Stimulated activated CD8-positive, alpha-beta memory T cell treated with anti-CD3 and anti-CD28 coated beads, Interleukin-15, amount 100 ng/mL, for 1 hour (primary cell): ENCODE results near the gene SLC27A5.

Experiments used
- DNase-seq: peaks from one replicate; pipeline ENCODE4 v3.0.0-alpha.2; 2020; ENCODE audit warnings: low read depth

SLC27A5 gene, protein sequence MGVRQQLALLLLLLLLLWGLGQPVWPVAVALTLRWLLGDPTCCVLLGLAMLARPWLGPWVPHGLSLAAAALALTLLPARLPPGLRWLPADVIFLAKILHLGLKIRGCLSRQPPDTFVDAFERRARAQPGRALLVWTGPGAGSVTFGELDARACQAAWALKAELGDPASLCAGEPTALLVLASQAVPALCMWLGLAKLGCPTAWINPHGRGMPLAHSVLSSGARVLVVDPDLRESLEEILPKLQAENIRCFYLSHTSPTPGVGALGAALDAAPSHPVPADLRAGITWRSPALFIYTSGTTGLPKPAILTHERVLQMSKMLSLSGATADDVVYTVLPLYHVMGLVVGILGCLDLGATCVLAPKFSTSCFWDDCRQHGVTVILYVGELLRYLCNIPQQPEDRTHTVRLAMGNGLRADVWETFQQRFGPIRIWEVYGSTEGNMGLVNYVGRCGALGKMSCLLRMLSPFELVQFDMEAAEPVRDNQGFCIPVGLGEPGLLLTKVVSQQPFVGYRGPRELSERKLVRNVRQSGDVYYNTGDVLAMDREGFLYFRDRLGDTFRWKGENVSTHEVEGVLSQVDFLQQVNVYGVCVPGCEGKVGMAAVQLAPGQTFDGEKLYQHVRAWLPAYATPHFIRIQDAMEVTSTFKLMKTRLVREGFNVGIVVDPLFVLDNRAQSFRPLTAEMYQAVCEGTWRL

GRCh38 chr19:58511353-58512208, at the start of gene SLC27A5:
Gene SLC27A5 (minus strand): TSS chr19:58511992. CDS start chr19:58511955, 37 bp downstream.
- DNase-seq: no peak

DNA sequence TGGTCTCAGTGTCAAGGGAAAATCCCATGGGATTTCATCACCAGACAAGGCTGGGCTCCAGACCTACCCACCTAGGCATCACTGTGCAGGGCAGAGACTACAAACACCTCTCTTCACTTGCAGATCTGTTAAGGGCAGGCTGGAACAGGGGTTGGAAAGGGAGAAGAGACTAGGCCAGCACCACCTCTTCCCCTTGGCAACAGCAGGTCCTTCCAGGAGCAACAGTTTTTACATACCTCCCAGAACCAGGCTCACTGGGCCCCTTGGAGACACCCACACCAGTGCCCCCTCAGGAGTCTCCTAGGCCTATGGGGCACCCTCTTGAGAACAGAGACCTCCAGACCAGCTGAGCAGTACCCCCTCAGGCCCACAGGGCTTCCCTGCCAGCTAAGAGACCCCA, 49.1 kb upstream of the SLC27A5 start:
- DNase-seq: no peak

GRCh38 chr19:58560007-58560887, 48.5 kb upstream of the SLC27A5 start:
- DNase-seq: no peak

- DNase-seq: no peak
These were observed 47.6 kb upstream of the SLC27A5 start for GRCh38 chr19:58559275-58560006.

GRCh38 chr19:58558623-58559274, 47.0 kb upstream of the SLC27A5 start:
- DNase-seq: peak; percentile 99

- no peak for DNase-seq
These were observed 46.4 kb upstream of the SLC27A5 start, which contains the start of gene UBE2M for GRCh38 chr19:58558066-58558622. Gene UBE2M (minus strand): TSS chr19:58558611. CDS start chr19:58558381, 230 bp downstream.

DNA sequence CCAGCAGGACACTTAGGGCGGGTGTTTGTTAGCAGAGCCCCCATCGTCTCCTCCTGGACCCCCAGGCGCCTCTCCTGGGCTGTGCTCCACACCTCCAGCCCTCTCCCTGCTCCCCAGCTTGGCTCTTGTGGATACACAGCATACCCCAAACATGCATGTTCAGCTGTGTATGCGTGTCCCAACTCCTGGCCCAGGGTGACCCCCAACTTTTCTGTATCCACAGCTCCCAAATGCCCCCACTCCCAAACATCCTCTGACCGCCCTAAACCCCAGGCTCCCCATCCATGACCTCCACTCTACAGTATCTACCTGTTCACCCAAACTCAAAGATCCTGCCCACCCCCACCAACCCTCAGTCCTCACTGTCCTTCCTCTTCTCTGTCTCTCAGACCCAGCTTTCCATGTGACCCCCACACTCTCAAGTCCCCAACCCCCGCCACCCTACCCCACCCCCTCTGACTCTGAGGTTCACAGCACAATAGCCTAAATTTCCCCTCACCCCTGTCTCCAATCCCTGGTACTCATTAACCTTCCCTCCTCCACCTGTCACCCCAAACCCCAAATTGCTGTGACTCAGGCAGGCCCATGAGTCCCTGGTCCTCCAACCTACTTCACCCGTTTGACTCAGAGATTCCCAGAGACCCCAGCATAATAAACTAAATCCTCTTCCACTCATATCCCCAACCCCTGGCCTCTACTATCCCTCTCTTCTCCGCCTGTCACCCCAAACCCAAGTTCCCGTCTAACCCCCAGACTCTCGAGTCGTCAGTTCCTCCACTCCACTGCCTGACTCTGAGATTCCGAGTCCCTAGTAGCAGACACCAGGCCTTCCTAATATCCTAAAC, 45.7 kb upstream of the SLC27A5 start:
- no peak for DNase-seq

GRCh38 chr19:58556622-58557220, 44.9 kb upstream of the SLC27A5 start:
- DNase-seq: no peak

- DNase-seq: no peak
These were observed 44.3 kb upstream of the SLC27A5 start for GRCh38 chr19:58555920-58556621.

DNA sequence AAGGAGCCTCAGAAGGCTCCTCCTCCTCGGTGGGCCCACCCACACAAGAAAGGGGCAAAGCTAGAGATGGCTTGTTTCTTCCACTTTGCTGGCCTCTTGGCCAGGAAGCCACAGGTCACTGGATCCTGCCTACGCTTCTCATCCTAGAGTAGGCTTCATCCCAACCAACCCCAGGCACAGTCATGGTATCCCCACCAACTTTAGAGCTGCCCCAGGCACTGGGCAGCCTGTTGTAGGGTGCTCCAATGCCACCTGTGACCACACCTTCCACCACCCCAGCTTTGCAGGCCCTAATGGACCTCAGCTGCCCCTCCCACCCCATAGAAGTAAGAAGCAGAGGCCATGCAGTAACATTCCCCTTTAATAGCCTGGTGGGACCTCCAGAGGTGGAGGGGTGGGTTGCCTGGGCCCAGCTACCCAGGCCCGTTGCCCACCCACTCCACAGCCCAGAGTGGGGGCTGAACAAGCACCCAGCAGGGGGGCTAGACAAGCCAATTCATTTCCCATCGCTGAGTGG, 43.6 kb upstream of the SLC27A5 start:
- DNase-seq: no peak

GRCh38 chr19:58554494-58555368, 42.9 kb upstream of the SLC27A5 start, which contains the start of gene CHMP2A:
Gene CHMP2A (minus strand): TSS chr19:58555105. CDS start chr19:58554212, 893 bp downstream.
- DNase-seq: peak; percentile 98

GRCh38 chr19:58553799-58554493, 42.2 kb upstream of the SLC27A5 start:
- no peak for DNase-seq

GRCh38 chr19:58552655-58553054, 40.9 kb upstream of the SLC27A5 start:
- no peak for DNase-seq

GRCh38 chr19:58551577-58552471, 40.0 kb upstream of the SLC27A5 start:
- DNase-seq: no peak

DNA sequence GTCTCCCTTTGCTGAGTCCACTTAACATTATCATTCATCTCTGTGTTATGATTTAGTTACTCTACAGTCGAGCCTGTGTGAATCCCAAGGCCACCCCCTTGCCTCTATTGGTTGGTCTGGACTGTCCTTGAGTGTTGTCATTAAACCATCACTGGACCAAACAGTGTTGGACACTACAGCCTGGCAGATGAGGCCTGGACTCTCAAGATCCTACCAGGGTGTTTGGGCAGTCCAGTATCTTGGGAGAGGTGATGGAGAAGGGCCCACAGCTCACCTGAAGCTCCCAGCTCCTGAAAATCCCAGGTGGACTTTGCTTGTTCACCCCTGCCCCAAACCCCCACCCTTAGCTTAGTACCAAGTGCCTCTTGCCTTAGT, 39.3 kb upstream of the SLC27A5 start:
- no peak for DNase-seq
